ENCODE results near the gene AFM. TPM values are rescaled to one million over a fixed set of nuclear protein-coding genes. Genes with fewer than 3 reads are reported as not detected.

AFM gene
- total and polyA plus RNA-seq, 2 of the 13 experiments (the other 11 are each of a cell fraction or from before 2014, with no cell fraction given): 0.13 to 1.8 TPM

DNA sequence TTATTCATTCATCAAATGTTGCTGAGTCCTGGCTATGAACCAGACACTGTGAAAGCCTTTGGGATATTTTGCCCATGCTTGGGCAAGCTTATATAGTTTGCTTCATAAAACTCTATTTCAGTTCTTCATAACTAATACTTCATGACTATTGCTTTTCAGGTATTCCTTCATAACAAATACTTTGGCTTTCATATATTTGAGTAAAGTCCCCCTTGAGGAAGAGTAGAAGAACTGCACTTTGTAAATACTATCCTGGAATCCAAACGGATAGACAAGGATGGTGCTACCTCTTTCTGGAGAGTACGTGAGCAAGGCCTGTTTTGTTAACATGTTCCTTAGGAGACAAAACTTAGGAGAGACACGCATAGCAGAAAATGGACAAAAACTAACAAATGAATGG lies 47.2 kb upstream of the AFM start (continued):
- TF ChIP-seq, protein P1, sequence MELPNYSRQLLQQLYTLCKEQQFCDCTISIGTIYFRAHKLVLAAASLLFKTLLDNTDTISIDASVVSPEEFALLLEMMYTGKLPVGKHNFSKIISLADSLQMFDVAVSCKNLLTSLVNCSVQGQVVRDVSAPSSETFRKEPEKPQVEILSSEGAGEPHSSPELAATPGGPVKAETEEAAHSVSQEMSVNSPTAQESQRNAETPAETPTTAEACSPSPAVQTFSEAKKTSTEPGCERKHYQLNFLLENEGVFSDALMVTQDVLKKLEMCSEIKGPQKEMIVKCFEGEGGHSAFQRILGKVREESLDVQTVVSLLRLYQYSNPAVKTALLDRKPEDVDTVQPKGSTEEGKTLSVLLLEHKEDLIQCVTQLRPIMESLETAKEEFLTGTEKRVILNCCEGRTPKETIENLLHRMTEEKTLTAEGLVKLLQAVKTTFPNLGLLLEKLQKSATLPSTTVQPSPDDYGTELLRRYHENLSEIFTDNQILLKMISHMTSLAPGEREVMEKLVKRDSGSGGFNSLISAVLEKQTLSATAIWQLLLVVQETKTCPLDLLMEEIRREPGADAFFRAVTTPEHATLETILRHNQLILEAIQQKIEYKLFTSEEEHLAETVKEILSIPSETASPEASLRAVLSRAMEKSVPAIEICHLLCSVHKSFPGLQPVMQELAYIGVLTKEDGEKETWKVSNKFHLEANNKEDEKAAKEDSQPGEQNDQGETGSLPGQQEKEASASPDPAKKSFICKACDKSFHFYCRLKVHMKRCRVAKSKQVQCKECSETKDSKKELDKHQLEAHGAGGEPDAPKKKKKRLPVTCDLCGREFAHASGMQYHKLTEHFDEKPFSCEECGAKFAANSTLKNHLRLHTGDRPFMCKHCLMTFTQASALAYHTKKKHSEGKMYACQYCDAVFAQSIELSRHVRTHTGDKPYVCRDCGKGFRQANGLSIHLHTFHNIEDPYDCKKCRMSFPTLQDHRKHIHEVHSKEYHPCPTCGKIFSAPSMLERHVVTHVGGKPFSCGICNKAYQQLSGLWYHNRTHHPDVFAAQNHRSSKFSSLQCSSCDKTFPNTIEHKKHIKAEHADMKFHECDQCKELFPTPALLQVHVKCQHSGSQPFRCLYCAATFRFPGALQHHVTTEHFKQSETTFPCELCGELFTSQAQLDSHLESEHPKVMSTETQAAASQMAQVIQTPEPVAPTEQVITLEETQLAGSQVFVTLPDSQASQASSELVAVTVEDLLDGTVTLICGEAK (IDR thresholded peaks at IDR 0.05): no peak
- TF ChIP-seq, protein P1 (CRISPR knock-in tag; IDR thresholded peaks at IDR 0.05): no peak
- TF ChIP-seq PHB2 (IDR thresholded peaks at IDR 0.05; ENCODE audit: partially characterized antibody): no peak
- TF ChIP-seq CHD2 (IDR thresholded peaks at IDR 0.05; ENCODE audit: low read depth, low read length): no peak
- 0 out of 2 replicates have a peak, but pooled peaks have one; percentile 22 for TF ChIP-seq SIX4 (CRISPR knock-in tag; IDR thresholded peaks at IDR 0.05)
- no peak for TF ChIP-seq THAP11 (CRISPR knock-in tag; IDR thresholded peaks at IDR 0.05)
- TF ChIP-seq RAD21 (CRISPR knock-in tag; IDR thresholded peaks at IDR 0.05): no peak
- TF ChIP-seq ZNF20 (CRISPR knock-in tag; IDR thresholded peaks at IDR 0.05): 0 out of 2 replicates have a peak, but pooled peaks have one; percentile 84
- TF ChIP-seq, protein P2, sequence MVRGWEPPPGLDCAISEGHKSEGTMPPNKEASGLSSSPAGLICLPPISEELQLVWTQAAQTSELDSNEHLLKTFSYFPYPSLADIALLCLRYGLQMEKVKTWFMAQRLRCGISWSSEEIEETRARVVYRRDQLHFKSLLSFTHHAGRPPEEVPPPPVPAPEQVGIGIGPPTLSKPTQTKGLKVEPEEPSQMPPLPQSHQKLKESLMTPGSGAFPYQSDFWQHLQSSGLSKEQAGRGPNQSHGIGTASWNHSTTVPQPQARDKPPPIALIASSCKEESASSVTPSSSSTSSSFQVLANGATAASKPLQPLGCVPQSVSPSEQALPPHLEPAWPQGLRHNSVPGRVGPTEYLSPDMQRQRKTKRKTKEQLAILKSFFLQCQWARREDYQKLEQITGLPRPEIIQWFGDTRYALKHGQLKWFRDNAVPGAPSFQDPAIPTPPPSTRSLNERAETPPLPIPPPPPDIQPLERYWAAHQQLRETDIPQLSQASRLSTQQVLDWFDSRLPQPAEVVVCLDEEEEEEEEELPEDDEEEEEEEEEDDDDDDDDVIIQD (CRISPR knock-in tag; IDR thresholded peaks at IDR 0.05; ENCODE audit: low read depth): peak; percentile 53; the same call in 1 of the 2 replicates
- no peak for TF ChIP-seq TCF12 (IDR thresholded peaks at IDR 0.05)
- TF ChIP-seq TCF12 (CRISPR knock-in tag; IDR thresholded peaks at IDR 0.05): no peak
- TF ChIP-seq RCOR2 (CRISPR knock-in tag; IDR thresholded peaks at IDR 0.05): peak; percentile 47; the same call in 1 of the 2 replicates
- TF ChIP-seq, protein P3, sequence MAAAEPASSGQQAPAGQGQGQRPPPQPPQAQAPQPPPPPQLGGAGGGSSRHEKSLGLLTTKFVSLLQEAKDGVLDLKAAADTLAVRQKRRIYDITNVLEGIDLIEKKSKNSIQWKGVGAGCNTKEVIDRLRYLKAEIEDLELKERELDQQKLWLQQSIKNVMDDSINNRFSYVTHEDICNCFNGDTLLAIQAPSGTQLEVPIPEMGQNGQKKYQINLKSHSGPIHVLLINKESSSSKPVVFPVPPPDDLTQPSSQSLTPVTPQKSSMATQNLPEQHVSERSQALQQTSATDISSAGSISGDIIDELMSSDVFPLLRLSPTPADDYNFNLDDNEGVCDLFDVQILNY (CRISPR knock-in tag; conservative IDR thresholded peaks at IDR 0.05): no peak
- TF ChIP-seq, protein P4, sequence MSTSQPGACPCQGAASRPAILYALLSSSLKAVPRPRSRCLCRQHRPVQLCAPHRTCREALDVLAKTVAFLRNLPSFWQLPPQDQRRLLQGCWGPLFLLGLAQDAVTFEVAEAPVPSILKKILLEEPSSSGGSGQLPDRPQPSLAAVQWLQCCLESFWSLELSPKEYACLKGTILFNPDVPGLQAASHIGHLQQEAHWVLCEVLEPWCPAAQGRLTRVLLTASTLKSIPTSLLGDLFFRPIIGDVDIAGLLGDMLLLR (CRISPR knock-in tag; IDR thresholded peaks at IDR 0.05): no peak
- TF ChIP-seq, protein P5, sequence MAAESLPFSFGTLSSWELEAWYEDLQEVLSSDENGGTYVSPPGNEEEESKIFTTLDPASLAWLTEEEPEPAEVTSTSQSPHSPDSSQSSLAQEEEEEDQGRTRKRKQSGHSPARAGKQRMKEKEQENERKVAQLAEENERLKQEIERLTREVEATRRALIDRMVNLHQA (CRISPR knock-in tag; IDR thresholded peaks at IDR 0.05): no peak
- TF ChIP-seq ZNF652 (CRISPR knock-in tag; IDR thresholded peaks at IDR 0.05; ENCODE audit: borderline replicate concordance, low read depth): peak; percentile 34; the same call in 1 of the 2 replicates
- no peak for TF ChIP-seq NCOA2 (CRISPR knock-in tag; IDR thresholded peaks at IDR 0.05)
- TF ChIP-seq STAG1 (CRISPR knock-in tag; IDR thresholded peaks at IDR 0.05): peak; percentile 64
- TF ChIP-seq MTA3 (CRISPR knock-in tag; IDR thresholded peaks at IDR 0.05): no peak
- no peak for TF ChIP-seq SOX13 (IDR thresholded peaks at IDR 0.05)
- TF ChIP-seq SOX13 (CRISPR knock-in tag; conservative IDR thresholded peaks at IDR 0.05 in 1 of 2, IDR thresholded peaks at IDR 0.05 in 1 of 2): peak in 1 of 2 experiments; percentile 41; a peak in 1 of 4 replicates
